Nephron (organoid): Measurements from ENCODE around the gene VPS4A.

Experiments used
- H3K27ac Mint-ChIP-seq, 3 experiments: 2 replicates each; pipeline ENCODE4 v1.8.0; 2020; ENCODE audit warnings: mixed read lengths in 3 of 3, mild to moderate bottlenecking in 2 of 3, moderate library complexity in 1 of 3
- H3K27me3 Mint-ChIP-seq: 2 replicates; pipeline ENCODE4 v1.8.0; 2021; ENCODE audit warnings: low read depth, mild to moderate bottlenecking, moderate library complexity, mixed read lengths
- H3K36me3 Mint-ChIP-seq: 2 replicates; pipeline ENCODE4 v1.8.0; 2020; ENCODE audit warnings: low read depth, mixed read lengths
- H3K4me1 Mint-ChIP-seq: 2 replicates; pipeline ENCODE4 v1.8.0; 2020; ENCODE audit warnings: mixed read lengths
- H3K4me3 Mint-ChIP-seq, 3 experiments: 2 replicates each; pipeline ENCODE4 v1.8.0; 2020; ENCODE audit warnings: mild to moderate bottlenecking in 3 of 3, mixed read lengths in 3 of 3, moderate library complexity in 2 of 3
- H3K9me3 Mint-ChIP-seq: 2 replicates; pipeline ENCODE4 v1.8.0; 2020; ENCODE audit warnings: mixed read lengths
- TF ChIP-seq, protein P1 (sequence below), 3 experiments: fragments of 200-600 bp; sonication (generic); IDR thresholded peaks; one replicate each; pipeline ENCODE4 v1.5.0; 2021; ENCODE audit warnings: antibody characterized with exemption in 3 of 3; ENCODE audit not compliant: unreplicated experiment in 3 of 3

Gene VPS4A

GRCh38 chr16:69366431-69366830 is 55.3 kb downstream of the VPS4A start:
- Mint-ChIP-seq H3K4me1 (no peaks in the 10 kb centered on the region), H3K27me3 (no peaks in the 10 kb centered on the region), H3K9me3 (no peaks in the 10 kb centered on the region), H3K27ac (no peak overlapping the region), H3K4me3 (no peak overlapping the region), H3K36me3 (peaks cover 71% of the 10 kb centered on the region)
- TF ChIP-seq, protein P1, sequence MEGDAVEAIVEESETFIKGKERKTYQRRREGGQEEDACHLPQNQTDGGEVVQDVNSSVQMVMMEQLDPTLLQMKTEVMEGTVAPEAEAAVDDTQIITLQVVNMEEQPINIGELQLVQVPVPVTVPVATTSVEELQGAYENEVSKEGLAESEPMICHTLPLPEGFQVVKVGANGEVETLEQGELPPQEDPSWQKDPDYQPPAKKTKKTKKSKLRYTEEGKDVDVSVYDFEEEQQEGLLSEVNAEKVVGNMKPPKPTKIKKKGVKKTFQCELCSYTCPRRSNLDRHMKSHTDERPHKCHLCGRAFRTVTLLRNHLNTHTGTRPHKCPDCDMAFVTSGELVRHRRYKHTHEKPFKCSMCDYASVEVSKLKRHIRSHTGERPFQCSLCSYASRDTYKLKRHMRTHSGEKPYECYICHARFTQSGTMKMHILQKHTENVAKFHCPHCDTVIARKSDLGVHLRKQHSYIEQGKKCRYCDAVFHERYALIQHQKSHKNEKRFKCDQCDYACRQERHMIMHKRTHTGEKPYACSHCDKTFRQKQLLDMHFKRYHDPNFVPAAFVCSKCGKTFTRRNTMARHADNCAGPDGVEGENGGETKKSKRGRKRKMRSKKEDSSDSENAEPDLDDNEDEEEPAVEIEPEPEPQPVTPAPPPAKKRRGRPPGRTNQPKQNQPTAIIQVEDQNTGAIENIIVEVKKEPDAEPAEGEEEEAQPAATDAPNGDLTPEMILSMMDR (IDR thresholded peaks at IDR 0.05; ENCODE audit: unreplicated experiment in 3 of 3) = no peak

DNA sequence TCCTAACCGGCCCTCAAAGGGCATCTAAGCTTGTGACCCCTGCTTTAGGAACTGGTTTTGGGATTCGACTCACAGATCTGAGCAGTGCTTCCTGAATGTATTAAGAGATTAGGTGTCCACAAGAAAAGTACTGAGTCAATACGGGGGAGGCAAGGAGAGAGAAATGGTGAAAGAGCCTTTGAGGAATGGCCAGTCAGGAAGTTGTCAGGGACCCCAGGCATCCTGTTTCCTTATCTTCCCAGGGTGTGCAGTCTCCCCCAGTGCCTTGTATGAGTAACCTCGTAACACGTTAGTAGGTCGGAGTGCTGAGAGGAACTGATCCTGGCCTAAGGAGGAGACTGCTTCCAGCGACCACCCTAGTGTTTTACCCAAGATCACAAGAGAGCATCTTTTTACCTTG is 56.8 kb downstream of the VPS4A start:
- Mint-ChIP-seq H3K27me3 (no peaks in the 10 kb centered on the region), H3K27ac (no peak overlapping the region), H3K4me3 (no peak overlapping the region), H3K9me3 (no peaks in the 10 kb centered on the region), H3K4me1 (no peaks in the 10 kb centered on the region), H3K36me3 (peaks cover 77% of the 10 kb centered on the region)
- TF ChIP-seq, protein P1 (IDR thresholded peaks at IDR 0.05; ENCODE audit: unreplicated experiment in 3 of 3) = no peak

DNA sequence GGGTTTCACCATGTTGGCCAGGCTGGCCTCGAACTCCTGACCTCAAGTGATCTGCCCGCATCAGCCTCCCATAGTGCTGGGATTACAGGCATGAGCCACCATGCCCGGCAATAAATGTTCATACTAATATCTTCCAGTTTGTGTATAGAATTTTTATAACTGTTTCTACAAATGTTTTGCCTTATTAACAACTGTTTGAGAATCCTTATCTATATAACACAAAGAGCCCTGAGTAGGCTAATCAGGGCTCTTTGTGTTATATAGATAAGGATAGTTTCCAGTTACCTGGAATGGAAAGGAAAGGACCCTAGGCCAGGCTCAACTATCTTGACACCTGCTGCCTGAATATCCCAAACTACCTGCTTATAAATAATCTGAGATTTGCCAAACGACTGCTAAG is 57.7 kb downstream of the VPS4A start:
- TF ChIP-seq, protein P1 (IDR thresholded peaks at IDR 0.05; ENCODE audit: unreplicated experiment in 3 of 3) = no peak
- H3K27ac Mint-ChIP-seq = no peak overlapping the region
- no peaks in the 10 kb centered on the region for H3K4me1 Mint-ChIP-seq
- no peaks in the 10 kb centered on the region for H3K9me3 Mint-ChIP-seq
- H3K27me3 Mint-ChIP-seq = no peaks in the 10 kb centered on the region
- H3K36me3 Mint-ChIP-seq = peaks cover 78% of the 10 kb centered on the region
- no peak overlapping the region for H3K4me3 Mint-ChIP-seq

- H3K4me1 Mint-ChIP-seq = no peaks in the 10 kb centered on the region
- no peak overlapping the region for H3K27ac Mint-ChIP-seq
- H3K27me3 Mint-ChIP-seq = no peaks in the 10 kb centered on the region
- H3K9me3 Mint-ChIP-seq = no peaks in the 10 kb centered on the region
- no peak overlapping the region for H3K4me3 Mint-ChIP-seq
- H3K36me3 Mint-ChIP-seq = peaks cover 72% of the 10 kb centered on the region
- TF ChIP-seq, protein P1 (IDR thresholded peaks at IDR 0.05; ENCODE audit: unreplicated experiment in 3 of 3) = no peak
Measured at GRCh38 chr16:69371564-69371963, 60.4 kb downstream of the VPS4A start.

DNA sequence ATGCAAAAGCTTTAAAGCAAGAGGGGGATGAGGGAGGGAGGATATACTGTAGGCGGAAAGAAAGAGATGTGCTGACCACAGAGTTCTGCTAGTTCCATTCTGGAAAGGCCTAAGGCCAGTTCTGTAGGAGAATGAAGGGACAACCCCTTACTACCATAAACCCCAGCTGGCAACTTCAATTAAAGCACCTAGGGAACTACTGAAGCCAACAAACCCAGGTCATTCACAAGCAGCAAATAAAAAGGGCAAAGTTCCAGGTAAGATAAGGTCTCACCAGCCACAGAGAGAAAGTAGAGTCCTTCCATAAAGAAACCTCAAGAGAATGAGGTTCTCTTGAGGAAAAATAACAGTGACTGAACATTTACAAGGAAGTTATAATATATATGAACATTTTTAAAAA is 61.9 kb downstream of the VPS4A start:
- Mint-ChIP-seq H3K4me3 (no peak overlapping the region), H3K27me3 (no peaks in the 10 kb centered on the region), H3K27ac (no peak overlapping the region), H3K9me3 (no peaks in the 10 kb centered on the region), H3K4me1 (no peaks in the 10 kb centered on the region), H3K36me3 (peaks cover 68% of the 10 kb centered on the region)
- TF ChIP-seq, protein P1 (IDR thresholded peaks at IDR 0.05; ENCODE audit: unreplicated experiment in 3 of 3) = no peak
